SHP77 treated with DMSO at 0.1 percent for 48 hours (cell line): ENCODE data around the gene METTL5.

Experiments used
- DNase-seq: peaks from one replicate; lab custom pipeline; 2025; lab: John Stamatoyannopoulos, UW

METTL5 gene

DNA sequence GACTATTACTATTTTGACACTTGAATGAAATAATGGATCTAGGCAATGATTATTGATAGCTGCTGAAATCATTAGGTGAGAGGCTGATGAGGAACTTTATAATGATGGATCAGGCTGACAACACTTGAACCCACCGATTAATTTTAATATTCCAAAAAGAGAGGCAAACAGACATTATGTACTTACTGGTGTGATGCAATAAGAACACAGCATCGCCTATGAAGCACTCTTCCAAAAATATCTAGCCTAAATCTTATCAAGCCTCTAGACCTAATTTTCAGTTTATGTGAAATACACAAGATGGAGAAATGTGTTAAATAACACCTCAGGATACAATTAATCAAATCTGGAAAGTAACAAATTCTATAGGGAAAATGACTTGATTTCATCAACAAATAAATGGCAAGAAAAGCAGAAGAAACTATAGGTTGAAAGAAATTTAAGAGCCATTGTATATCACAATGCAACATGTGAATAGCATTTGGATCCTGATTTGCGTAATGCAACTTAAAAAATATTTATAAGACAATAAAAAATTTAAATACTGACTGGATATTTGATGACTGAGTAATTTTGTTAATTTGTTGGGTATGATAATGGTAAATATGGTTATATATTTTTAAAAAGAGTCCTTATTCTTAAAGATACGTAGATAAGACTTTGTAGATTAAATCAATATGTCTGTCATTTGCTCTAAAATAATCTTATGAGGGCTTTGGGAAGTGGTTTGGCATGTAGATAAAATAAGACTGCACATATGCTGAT, 43.3 kb downstream of the METTL5 start:
- DNase-seq = no peak

DNA sequence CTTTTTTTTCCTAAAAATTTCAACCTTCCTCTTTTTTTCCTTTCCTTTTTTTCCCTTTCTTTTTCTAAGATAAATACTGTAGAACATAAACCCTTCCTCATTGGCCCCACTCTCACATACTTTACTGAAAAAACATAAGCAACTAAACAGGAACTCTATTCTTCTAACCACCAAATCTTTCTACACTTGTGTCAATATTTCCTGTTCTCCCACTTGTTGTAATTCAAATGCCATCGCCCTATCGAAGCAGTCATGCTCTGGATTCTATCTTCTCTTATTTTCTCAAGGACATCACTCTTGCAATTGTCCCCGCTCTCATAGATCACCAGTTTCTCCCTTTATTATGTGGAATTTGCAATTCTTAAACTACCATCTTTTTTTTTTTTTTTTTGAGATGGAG, 46.3 kb downstream of the METTL5 start:
- no peak for DNase-seq

DNA sequence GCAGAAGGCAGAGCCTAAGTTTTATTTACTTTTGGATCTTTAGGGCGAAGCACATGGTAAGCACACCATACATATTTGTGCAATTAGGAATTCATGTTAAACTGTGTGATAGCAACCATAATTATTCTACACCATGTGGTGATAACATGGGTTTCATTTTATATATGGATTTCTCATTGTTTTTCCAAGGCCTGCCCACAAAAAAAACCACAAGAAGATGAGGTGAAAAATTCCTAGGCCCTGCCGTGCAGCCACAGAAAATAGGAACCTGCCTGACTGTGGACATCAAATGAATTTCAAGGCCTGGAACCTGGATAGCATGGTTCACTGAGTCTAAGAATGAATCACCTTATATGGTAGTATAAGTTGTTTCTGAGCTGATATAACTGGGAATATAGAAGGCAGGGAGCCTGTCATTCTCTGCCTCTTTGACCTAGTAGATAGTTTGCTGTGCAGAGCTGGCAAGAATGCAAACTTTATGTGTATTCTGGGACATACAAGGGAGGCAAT, 48.4 kb downstream of the METTL5 start:
- no peak for DNase-seq

DNA sequence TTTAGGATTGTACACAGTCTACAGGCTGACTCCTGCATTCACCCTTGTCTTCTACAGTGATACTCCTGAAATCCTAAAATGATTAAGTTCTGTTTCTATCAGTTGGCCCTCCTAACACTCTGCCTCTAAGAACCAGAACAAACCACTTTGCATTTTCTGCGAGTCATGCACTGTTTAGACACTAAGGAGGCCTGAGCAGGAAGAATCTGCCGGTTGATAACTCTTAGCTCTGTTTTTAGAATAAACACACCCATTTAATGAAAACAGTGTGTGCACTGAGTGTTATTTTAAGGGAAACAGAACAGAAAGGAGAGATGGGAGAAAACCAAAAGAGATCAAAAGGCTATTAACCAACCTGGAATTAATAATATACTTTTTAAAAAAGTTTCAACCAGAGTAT, 48.9 kb downstream of the METTL5 start:
- DNase-seq = no peak

DNA sequence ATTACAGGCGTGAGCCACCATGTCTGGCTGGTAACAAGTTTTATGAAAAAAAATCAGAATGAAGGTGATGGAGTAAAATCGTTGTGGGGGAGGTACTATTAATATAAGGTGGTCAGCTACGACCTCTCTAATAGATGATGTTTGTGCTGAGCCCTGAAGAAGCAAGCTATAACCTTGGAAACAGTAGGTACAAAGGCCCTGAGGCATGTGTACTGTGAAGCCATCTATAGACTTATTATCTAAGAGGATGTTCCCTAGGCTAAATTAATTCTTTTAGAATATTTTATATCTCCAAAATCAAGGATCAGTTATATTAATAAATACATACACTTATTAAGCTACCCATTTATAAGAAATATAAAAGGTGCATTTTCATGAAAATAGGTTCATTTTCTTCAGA, 49.4 kb downstream of the METTL5 start:
- no peak for DNase-seq

DNA sequence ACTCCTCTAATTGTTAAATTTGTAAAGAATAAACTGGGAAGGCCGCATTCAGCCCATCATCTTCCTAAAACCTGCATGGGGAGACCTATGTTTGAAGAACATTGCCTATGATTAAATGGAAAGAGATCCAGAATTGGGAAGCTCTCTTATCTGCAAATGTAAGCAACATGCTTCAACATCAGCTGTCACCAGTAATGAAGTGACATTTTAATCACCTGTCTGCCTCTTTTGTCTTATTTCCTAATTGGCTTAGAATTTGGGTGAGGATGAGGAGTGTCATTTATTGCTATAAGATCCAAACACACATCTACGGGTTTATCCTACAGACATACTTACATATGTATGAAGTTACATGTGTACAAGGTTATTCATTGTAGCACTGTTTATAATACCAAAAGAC, 52.1 kb downstream of the METTL5 start:
- no peak for DNase-seq

DNA sequence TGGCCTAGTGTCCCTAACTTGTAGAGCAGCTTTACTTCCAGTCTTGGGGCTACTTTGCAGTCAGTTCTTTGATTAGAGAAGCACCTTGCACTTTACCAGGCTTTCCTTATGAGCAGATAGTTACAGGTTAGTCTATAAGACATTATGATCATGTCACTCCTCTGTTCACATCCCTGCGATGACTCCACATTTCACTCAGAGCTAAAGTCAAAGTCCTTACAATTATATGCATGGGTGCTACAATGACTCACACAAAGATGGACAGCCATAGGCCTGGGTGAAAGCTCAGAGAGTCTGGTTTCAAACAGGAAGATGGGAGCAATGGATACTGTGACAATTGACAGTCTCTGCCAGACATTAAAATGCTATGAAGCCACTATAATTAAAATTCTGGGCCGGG, 53.1 kb downstream of the METTL5 start:
- DNase-seq = no peak

DNA sequence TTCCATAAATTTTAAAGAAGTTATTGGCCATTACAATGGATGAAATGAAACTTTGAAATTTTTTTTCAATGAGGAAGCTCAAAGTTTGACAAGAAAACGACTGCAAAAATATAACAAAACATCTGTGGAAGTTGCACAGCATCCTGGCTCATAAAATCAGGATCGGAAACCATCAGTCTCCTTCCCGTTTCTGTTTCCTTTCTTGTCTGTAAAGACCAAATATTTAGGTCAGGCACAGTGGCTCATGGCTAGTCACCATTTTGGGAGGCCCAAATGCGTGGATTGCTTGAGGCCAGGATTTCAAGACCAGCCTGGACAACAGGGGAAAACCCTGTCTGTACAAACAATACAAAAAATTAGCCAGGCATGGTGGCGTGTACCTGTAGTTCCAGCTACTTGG, 53.7 kb downstream of the METTL5 start:
- DNase-seq = no peak

DNA sequence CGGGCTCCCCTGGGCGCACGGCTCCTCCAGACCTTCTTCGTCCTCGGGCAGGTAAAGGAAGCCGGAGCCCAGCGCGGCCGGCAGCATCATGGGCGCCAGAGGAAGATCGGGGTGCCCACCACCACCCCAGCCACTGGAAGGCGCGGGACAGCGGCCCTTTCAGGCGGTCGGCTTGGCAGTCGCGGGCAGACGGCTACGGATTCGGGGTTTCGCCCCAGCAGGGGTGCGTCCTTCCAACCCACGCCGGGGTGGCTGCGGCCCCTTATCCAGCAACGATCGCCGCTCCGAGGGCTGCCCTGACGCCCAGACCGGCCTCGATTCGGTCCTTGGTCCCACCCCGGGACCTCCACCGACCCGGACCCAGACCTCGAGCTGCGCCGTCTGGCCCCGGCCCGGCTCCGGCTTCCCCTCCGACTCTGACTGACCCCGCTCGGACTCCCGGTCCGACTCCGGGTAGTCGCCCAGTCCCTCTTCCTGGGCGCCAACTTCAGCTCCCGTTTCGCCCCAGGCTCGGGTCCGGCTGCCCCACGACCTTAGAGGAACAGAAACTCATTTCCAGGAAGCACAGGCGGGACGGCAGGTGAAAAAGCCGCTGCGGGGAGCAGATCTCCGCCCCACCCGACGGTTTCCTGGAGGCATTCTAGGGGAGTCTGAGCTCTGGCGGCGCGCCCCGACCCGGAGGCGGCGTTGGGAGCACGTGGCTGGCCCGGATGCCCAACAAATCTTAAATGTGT, 56.3 kb downstream of the METTL5 start:
- DNase-seq = no peak

DNA sequence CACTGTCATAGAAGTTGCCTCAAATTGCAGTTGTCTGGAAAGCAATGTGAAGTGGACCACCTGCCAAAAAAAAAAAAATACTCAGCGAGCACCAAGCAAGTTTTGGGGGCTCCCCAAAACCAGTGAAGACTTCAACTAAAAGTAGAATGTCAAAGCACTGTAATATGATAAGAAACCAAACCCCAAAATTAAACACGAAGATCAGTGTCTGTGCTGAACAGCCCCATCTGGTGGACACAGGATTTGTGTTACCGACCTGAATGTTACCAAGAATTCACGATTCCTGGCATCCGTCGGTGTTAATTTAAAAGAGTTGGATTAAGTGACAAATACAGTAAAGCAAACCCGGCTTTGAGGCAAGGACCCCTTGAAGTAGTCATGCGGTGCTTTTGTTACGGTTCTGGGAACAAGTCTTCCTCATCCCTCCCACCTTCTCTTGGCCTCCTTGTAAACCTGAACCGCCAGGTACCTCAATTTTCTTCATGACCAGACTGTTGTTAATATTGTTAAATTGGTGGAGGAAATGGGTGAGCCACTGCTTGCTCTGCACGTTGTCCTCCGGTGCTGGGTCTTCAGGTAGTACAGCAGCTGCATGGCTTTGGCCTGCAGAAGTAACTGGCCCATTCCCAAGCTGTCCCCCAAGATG, 57.3 kb downstream of the METTL5 start:
- peak; percentile 0 for DNase-seq

DNA sequence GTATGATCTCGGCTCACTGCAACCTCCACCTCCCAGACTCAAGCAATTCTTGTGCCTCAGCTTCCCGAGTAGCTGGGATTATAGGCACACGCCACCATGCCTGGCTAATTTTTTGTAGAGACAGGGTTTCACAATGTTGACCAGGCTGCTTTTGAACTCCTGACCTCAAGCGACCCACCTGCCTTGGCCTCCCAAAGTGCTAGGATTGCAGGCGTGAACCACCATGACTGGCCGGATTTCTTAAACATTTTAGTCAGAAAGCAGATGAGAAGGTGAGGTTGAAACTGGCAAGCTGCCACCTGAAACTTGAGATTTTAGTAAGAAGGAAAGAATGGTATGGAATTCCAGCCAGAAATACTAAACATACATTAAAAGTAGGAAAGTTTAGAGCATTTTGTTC, 59.2 kb downstream of the METTL5 start:
- DNase-seq = no peak

DNA sequence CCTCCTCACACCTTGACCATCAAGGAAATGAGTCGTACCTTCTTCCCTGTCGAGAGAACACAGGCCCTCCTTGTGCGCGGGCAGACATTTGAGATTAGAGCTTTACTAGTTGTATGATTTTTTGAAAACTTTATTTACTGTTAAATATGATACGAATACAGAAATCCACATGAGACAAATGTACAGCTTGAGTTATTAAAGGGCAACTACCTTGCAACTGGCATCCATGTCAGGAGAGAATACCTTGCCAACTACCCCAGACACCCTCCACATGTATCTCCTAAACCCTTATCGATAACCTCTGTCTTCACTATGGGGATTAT, 62.8 kb downstream of the METTL5 start:
- DNase-seq = no peak
